H1 (cell line): ENCODE results near the gene KIF25. TPM values are rescaled to one million over a fixed set of nuclear protein-coding genes. Genes with fewer than 3 reads are reported as not detected.

Experiments
- CTCF ChIA-PET: fragments of 300-600 bp; sonication (Branson Sonifier 250); formaldehyde crosslinking; loops from one replicate; lab custom pipeline; 2021; ENCODE audit not compliant: partially characterized antibody; lab: Charles Lee
- POLR2A ChIA-PET: fragments of 300-600 bp; sonication (Branson Sonifier 250); formaldehyde crosslinking; loops from one replicate; lab custom pipeline; 2021; ENCODE audit warnings: inconsistent platforms; ENCODE audit not compliant: partially characterized antibody; lab: Charles Lee
- DNase-seq, 2 experiments: peaks; one replicate each; pipeline versions ENCODE4 v3.0.0 to v3.0.0-alpha.2; 2010 to 2022; ENCODE audit warnings: low spot score in 2 of 2, low read depth in 1 of 2, mixed read lengths in 1 of 2
- FAIRE-seq: peaks from 2 replicates; lab custom pipeline; 2011; peaks lifted over from hg19 to GRCh38; lab: Jason Lieb, UNC
- H2AFZ ChIP-seq: 2 replicates; pipeline ENCODE4 v1.8.1; 2012; ENCODE audit warnings: low read length, inconsistent platforms
- H2AK5ac ChIP-seq: 2 replicates; pipeline ENCODE4 v1.6.1; 2013; ENCODE audit warnings: low read depth, low read length
- H2BK120ac ChIP-seq: replicated peaks from 2 replicates; pipeline ENCODE3; 2013; ENCODE audit warnings: low read depth, low read length, inconsistent platforms
- H2BK12ac ChIP-seq: 2 replicates; pipeline ENCODE4 v1.6.1; 2013; ENCODE audit warnings: low read depth, low read length
- H2BK15ac ChIP-seq: 2 replicates; pipeline ENCODE4 v1.6.1; 2013; ENCODE audit warnings: low read length
- H2BK20ac ChIP-seq: 2 replicates; pipeline ENCODE4 v1.6.1; 2013; ENCODE audit warnings: low read length
- H2BK5ac ChIP-seq: 2 replicates; pipeline ENCODE4 v1.6.1; 2013; ENCODE audit warnings: low read depth, low read length
- H3K14ac ChIP-seq: 2 replicates; pipeline ENCODE4 v1.6.1; 2013; ENCODE audit warnings: inconsistent platforms; ENCODE audit not compliant: insufficient read length
- H3K18ac ChIP-seq: 2 replicates; pipeline ENCODE4 v1.6.1; 2013; ENCODE audit warnings: low read length; ENCODE audit errors: extremely low read depth
- H3K23ac ChIP-seq: 2 replicates; pipeline ENCODE4 v1.6.1; 2013; ENCODE audit warnings: inconsistent platforms; ENCODE audit not compliant: insufficient read length
- H3K23me2 ChIP-seq: 2 replicates; pipeline ENCODE4 v1.6.1; 2013; ENCODE audit warnings: low read depth, low read length
- H3K27ac ChIP-seq: 2 replicates; pipeline ENCODE4 v1.6.1; 2011; ENCODE audit warnings: low read depth, low read length, inconsistent platforms
- H3K27me3 ChIP-seq, 4 experiments: replicated peaks in 1 of 4; 1 replicate in 1 of 4; 2 replicates in 3 of 4; pipeline versions ENCODE4 v1.6.1 to v1.8.1; 2011 to 2013; ENCODE audit warnings: low read length in 3 of 4, mild to moderate bottlenecking in 3 of 4, inconsistent platforms in 2 of 4, mixed read lengths in 2 of 4, moderate library complexity in 1 of 4; ENCODE audit not compliant: control insufficient read depth in 3 of 4, insufficient read depth in 3 of 4; ENCODE audit errors: extremely low read depth in 1 of 4
- H3K36me3 ChIP-seq, 4 experiments: 2 replicates each; pipeline versions ENCODE4 v1.6.1 to v1.8.1; 2011 to 2013; ENCODE audit warnings: mild to moderate bottlenecking in 4 of 4, low read length in 3 of 4, moderate library complexity in 2 of 4, control low read depth in 1 of 4, inconsistent platforms in 1 of 4; ENCODE audit not compliant: insufficient read depth in 4 of 4, control insufficient read depth in 2 of 4
- H3K4ac ChIP-seq: replicated peaks from 2 replicates; pipeline ENCODE3; 2013; ENCODE audit warnings: low read length, low read depth, mixed read lengths, inconsistent platforms; ENCODE audit not compliant: insufficient read length
- H3K4me1 ChIP-seq, 4 experiments: replicated peaks in 1 of 4; 1 replicate in 1 of 4; 2 replicates in 3 of 4; pipeline versions ENCODE4 v1.6.1 to v1.8.1; 2011 to 2013; ENCODE audit warnings: low read length in 3 of 4, inconsistent platforms in 2 of 4, mixed read lengths in 1 of 4; ENCODE audit not compliant: insufficient read depth in 4 of 4, control insufficient read depth in 3 of 4
- H3K4me2 ChIP-seq, 2 experiments: 2 replicates each; pipeline versions ENCODE4 v1.6.1 to v1.8.1; 2011 to 2013; ENCODE audit warnings: low read depth in 2 of 2, low read length in 2 of 2, control low read depth in 1 of 2, inconsistent platforms in 1 of 2, mild to moderate bottlenecking in 1 of 2; ENCODE audit not compliant: insufficient read depth in 1 of 2
- H3K4me3 ChIP-seq, 4 experiments: fragments of 200-600, 300-600 bp in 1 of 4; sonication (generic), shearing (Covaris generic), sonication (Bioruptor Twin) in 1 of 4; 2 replicates each; pipeline versions ENCODE4 v1.5.1 to v1.8.1; 2011 to 2016; ENCODE audit warnings: low read length in 4 of 4, low read depth in 3 of 4, control low read depth in 2 of 4, inconsistent platforms in 2 of 4, mild to moderate bottlenecking in 2 of 4, mixed read lengths in 1 of 4, moderate library complexity in 1 of 4; ENCODE audit not compliant: insufficient read depth in 2 of 4; ENCODE audit errors: extremely low read depth in 1 of 4
- H3K56ac ChIP-seq: replicated peaks from 2 replicates; pipeline ENCODE3; 2013; ENCODE audit warnings: low read depth, mild to moderate bottlenecking, mixed read lengths, low read length, inconsistent platforms; ENCODE audit not compliant: insufficient read length
- H3K79me1 ChIP-seq: 2 replicates; pipeline ENCODE4 v1.6.1; 2013; ENCODE audit warnings: low read depth, low read length, control low read depth
- H3K79me2 ChIP-seq, 2 experiments: 2 replicates each; pipeline versions ENCODE4 v1.6.1 to v1.8.1; 2012 to 2013; ENCODE audit warnings: low read length in 2 of 2, mild to moderate bottlenecking in 2 of 2, inconsistent platforms in 1 of 2; ENCODE audit not compliant: insufficient read depth in 2 of 2, control insufficient read depth in 1 of 2
- H3K9ac ChIP-seq, 4 experiments: replicated peaks in 1 of 4; 1 replicate in 1 of 4; 2 replicates in 3 of 4; pipeline versions ENCODE4 v1.6.1 to v1.8.1; 2011 to 2013; ENCODE audit warnings: low read depth in 3 of 4, low read length in 3 of 4, control low read depth in 2 of 4, mild to moderate bottlenecking in 2 of 4, moderate library complexity in 2 of 4, inconsistent platforms in 1 of 4; ENCODE audit errors: extremely low read depth in 1 of 4
- H3K9me3 ChIP-seq, 2 experiments: 2 replicates each; pipeline versions ENCODE4 v1.6.1 to v1.8.1; 2012 to 2013; ENCODE audit warnings: mild to moderate bottlenecking in 2 of 2, moderate library complexity in 2 of 2, control low read depth in 1 of 2, inconsistent platforms in 1 of 2, low read depth in 1 of 2, low read length in 1 of 2, mixed read lengths in 1 of 2; ENCODE audit not compliant: insufficient read depth in 2 of 2
- H4K20me1 ChIP-seq, 2 experiments: replicated peaks in 1 of 2; 2 replicates each; pipeline versions ENCODE3 to v1.8.1; 2011 to 2013; ENCODE audit warnings: inconsistent platforms in 2 of 2, low read length in 2 of 2, mild to moderate bottlenecking in 1 of 2; ENCODE audit not compliant: insufficient read depth in 2 of 2, control insufficient read depth in 1 of 2
- H4K5ac ChIP-seq: 2 replicates; pipeline ENCODE4 v1.6.1; 2013; ENCODE audit warnings: low read length, low read depth, mixed read lengths, inconsistent platforms; ENCODE audit not compliant: insufficient read length
- H4K8ac ChIP-seq: 2 replicates; pipeline ENCODE4 v1.8.0; 2013; ENCODE audit warnings: mild to moderate bottlenecking, moderate library complexity, low read length, inconsistent platforms; ENCODE audit not compliant: insufficient read depth; ENCODE audit errors: extremely low read depth
- H4K91ac ChIP-seq: replicated peaks from 2 replicates; pipeline ENCODE3; 2013; ENCODE audit warnings: low read length, mixed read lengths, inconsistent platforms; ENCODE audit not compliant: insufficient read length
- CTBP2 ChIP-seq: IDR thresholded peaks from 2 replicates; pipeline ENCODE4 v1.7.0; 2011; ENCODE audit warnings: borderline replicate concordance, mild to moderate bottlenecking, moderate library complexity, mixed read lengths, low read length; ENCODE audit not compliant: insufficient read depth, insufficient read length
- CTCF ChIP-seq, 3 experiments: IDR thresholded peaks; 1 replicate in 2 of 3; 2 replicates in 1 of 3; pipeline versions ENCODE4 v1.5.1 to v1.6.1; 2011; ENCODE audit warnings: low read length in 3 of 3, mild to moderate bottlenecking in 3 of 3, inconsistent platforms in 2 of 3, low read depth in 1 of 3, moderate library complexity in 1 of 3; ENCODE audit not compliant: insufficient read depth in 1 of 3; ENCODE audit errors: control extremely low read depth in 1 of 3
- EGR1 ChIP-seq: IDR thresholded peaks from 2 replicates; pipeline ENCODE4 v1.6.1; 2011; ENCODE audit warnings: low read depth, low read length, borderline replicate concordance
- RXRA ChIP-seq: IDR thresholded peaks from 2 replicates; pipeline ENCODE4 v1.6.1; 2011; ENCODE audit warnings: low read depth, mild to moderate bottlenecking, low read length, moderate library complexity; ENCODE audit not compliant: insufficient read depth
- WGBS, 2 experiments: shearing (Covaris generic) in 1 of 2; methylation state at CpG; one replicate each; pipeline versions ENCODE4 v1.1.6 to v1.1.7; 2013 to 2015; ENCODE audit warnings: low lambda C conversion rate in 2 of 2, mixed read lengths in 2 of 2, inconsistent platforms in 1 of 2, low coverage in 1 of 2, missing lambda C conversion rate in 1 of 2; ENCODE audit not compliant: insufficient replicate concordance in 2 of 2, insufficient coverage in 1 of 2, insufficient read length in 1 of 2; ENCODE audit errors: extremely low coverage in 1 of 2, missing lambda C conversion rate in 1 of 2; 5-methylcytosine and 5-hydroxymethylcytosine counted together
- polyA plus RNA-seq, 7 experiments: library from polyadenylated mRNA; depleted of rRNA in 3 of 7; stranded (reverse) in 5 of 7; unstranded in 2 of 7; fragments of >200 nt in 5 of 7; fragments of 200-250 nt in 2 of 7; gene quantifications; 1 replicate in 5 of 7; 2 replicates in 1 of 7; 4 replicates in 1 of 7; pipeline versions ENCODE4 v1.2.1 to v1.2.3, GENCODE V29; 2011 to 2013; ENCODE audit warnings: missing spikeins in 2 of 7, mixed read lengths in 2 of 7
- total RNA-seq: library from RNA; stranded (reverse); fragmentation: NEBNext Ultra II Directional; extraction: Animal tissue kit (Norgen Biotek cat#: 25700); gene quantifications from 2 replicates; pipeline ENCODE4 v1.2.1, GENCODE V29; 2021

The KIF25 gene
- total and polyA plus RNA-seq, 2 of the 8 experiments (the other 6 are each of a cell fraction or from before 2014, with no cell fraction given), result 1.5 to 2.0 TPM

GRCh38 chr6:168070804-168071203 lies 73.3 kb downstream of the KIF25 start:
- Histone ChIP-seq H3K14ac (no peak overlapping the region), H3K56ac (no peak overlapping the region), H2BK12ac (no peak overlapping the region), H3K9ac (no peak overlapping the region), H2BK20ac (no peak overlapping the region), H4K20me1 (peaks cover 0 to 6% of the 10 kb centered on the region in 2 experiments), H2BK120ac (no peak overlapping the region), H4K8ac (no peak overlapping the region), H3K4me2 (no peak overlapping the region), H3K79me1 (no peaks in the 10 kb centered on the region), H3K4ac (no peak overlapping the region), H2AK5ac (no peak overlapping the region), H4K91ac (no peak overlapping the region), H2BK15ac (no peak overlapping the region), H3K79me2 (no peaks in the 10 kb centered on the region), H4K5ac (no peak overlapping the region), H3K9me3 (no peaks in the 10 kb centered on the region), H3K23ac (no peak overlapping the region), H2AFZ (no peak overlapping the region), H3K27ac (no peak overlapping the region), H3K18ac (no peak overlapping the region), H3K36me3 (no peaks in the 10 kb centered on the region; a peak in 1 of 8 replicates), H3K4me1 (peaks cover 0 to 3% (median 1%) of the 10 kb centered on the region in 4 experiments; a peak in 2 of 7 replicates), H3K27me3 (no peaks in the 10 kb centered on the region), H3K4me3 (no peak overlapping the region), H2BK5ac (no peak overlapping the region), H3K23me2 (no peaks in the 10 kb centered on the region; the same call in 1 of the 2 replicates)
- WGBS, 2 experiments, result 81% methylated on average over 7 of the region's 7 CpGs; no CpG with 5 or more reads in 1 of the 2 experiments
- CTCF ChIA-PET, result interaction anchor here (0.7 to 4.2 kb wide), 12 partner anchors 10 to 103 kb away, joined by 3 to 38 read pairs (median 5); no protein-coding TSS in a partner anchor
- POLR2A ChIA-PET, result interaction anchor here (0.6 kb wide), 1 partner anchor 73 kb away, joined by 3 read pairs; no protein-coding TSS in a partner anchor
- DNase-seq (no peak), FAIRE-seq (no peak)
- TF ChIP-seq CTBP2 (no peak), EGR1 (no peak), RXRA (no peak), CTCF (IDR thresholded peaks at IDR 0.05; ENCODE audit: control extremely low read depth in 1 of 3, insufficient read depth in 1 of 3, low read depth in 1 of 3, low read length in 3 of 3) (no peak)
